ENCODE data around the gene RAB3IL1.

The RAB3IL1 gene

GRCh38 chr11:61908730-61909316, 8.5 kb downstream of the RAB3IL1 start:
- Histone ChIP-seq H3K36me3 (ENCODE audit: control insufficient read depth, insufficient read depth, low read length) (no peaks in the 10 kb centered on the region), H3K4me3 (ENCODE audit: low read depth, low read length) (no peak overlapping the region), H3K27ac (ENCODE audit: low read depth, low read length) (no peak overlapping the region), H3K27me3 (ENCODE audit: control insufficient read depth, insufficient read depth, low read length) (no peaks in the 10 kb centered on the region), H3K9ac (ENCODE audit: low read length) (no peak overlapping the region), H3K4me1 (ENCODE audit: control insufficient read depth, insufficient read depth, low read length) (peaks cover 27% of the 10 kb centered on the region), H3K9me3 (ENCODE audit: control insufficient read depth, insufficient read depth, low read depth, low read length) (no peaks in the 10 kb centered on the region)

DNA sequence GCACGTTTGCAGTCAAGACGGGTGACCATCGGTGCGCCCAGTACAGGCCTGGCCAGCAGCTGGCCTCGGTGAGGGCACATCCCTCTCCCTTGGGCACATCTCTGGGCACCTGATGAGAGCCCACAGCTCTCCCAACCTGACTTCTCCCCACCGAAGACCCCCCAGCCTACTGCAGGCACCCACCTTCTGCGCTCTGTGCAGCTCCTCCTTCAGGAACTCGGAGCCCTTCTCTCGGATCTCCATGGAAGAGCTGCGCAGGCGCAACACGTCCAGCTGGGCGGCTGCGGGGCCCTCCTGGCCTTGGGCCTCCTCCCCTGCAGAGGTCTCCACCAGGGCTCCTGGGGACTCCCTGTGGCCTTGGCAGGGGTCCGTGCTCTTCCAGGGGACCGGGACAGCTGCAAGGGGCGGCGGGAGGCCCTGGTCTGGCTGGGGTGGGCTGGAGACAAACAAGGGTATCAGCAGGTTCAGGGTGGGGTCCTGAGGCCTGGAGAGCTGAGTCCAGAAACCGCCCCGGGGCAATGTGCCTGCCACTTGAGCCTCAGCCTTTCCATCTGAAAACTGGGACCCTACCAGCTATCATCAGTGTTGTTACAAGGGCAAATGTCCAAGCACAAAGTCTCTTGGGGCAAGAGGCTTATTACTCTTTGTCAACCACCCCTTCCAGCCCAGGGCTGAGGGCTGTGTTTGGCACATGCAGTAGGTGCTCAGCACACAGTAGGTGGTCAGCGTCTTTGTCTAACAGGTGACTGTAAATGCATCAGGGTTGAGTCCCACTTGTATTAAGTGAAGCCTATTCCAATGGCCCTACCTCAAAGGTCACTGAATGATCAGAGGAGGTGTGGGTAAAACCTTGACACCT, 9.3 kb downstream of the RAB3IL1 start:
- H3K36me3 ChIP-seq (ENCODE audit: control insufficient read depth, insufficient read depth, low read length) = no peaks in the 10 kb centered on the region
- no peak overlapping the region for H3K9ac ChIP-seq (ENCODE audit: low read length)
- no peak overlapping the region for H3K27ac ChIP-seq (ENCODE audit: low read depth, low read length)
- H3K9me3 ChIP-seq (ENCODE audit: control insufficient read depth, insufficient read depth, low read depth, low read length) = no peaks in the 10 kb centered on the region
- H3K27me3 ChIP-seq (ENCODE audit: control insufficient read depth, insufficient read depth, low read length) = no peaks in the 10 kb centered on the region
- no peak overlapping the region for H3K4me3 ChIP-seq (ENCODE audit: low read depth, low read length)
- H3K4me1 ChIP-seq (ENCODE audit: control insufficient read depth, insufficient read depth, low read length) = peaks cover 24% of the 10 kb centered on the region

GRCh38 chr11:61907282-61907681, 10.1 kb downstream of the RAB3IL1 start:
- H3K27me3 ChIP-seq (ENCODE audit: control insufficient read depth, insufficient read depth, low read length) = no peaks in the 10 kb centered on the region
- no peaks in the 10 kb centered on the region for H3K9me3 ChIP-seq (ENCODE audit: control insufficient read depth, insufficient read depth, low read depth, low read length)
- no peaks in the 10 kb centered on the region for H3K36me3 ChIP-seq (ENCODE audit: control insufficient read depth, insufficient read depth, low read length)
- H3K27ac ChIP-seq (ENCODE audit: low read depth, low read length) = no peak overlapping the region
- no peak overlapping the region for H3K9ac ChIP-seq (ENCODE audit: low read length)
- peaks cover 25% of the 10 kb centered on the region for H3K4me1 ChIP-seq (ENCODE audit: control insufficient read depth, insufficient read depth, low read length)
- no peak overlapping the region for H3K4me3 ChIP-seq (ENCODE audit: low read depth, low read length)

DNA sequence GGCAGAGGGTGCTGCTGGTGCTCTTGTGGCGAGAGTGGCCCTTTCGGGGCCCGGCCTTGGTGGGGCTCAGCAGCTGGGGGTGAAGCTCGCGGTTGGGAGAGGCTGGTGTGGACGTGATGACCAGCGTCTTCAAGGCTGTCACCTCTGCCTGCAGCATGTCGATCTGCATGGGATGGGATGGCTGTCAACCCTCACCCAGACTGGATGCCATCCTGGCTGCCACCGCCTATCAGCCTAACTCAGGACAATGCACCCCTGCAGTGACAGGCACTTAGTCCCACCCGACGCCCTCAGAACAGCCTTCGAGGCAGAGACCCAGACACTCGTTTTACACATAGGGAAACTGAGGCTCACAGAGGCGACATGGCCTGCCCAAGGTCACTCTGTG, 10.8 kb downstream of the RAB3IL1 start:
- no peaks in the 10 kb centered on the region for H3K9me3 ChIP-seq (ENCODE audit: control insufficient read depth, insufficient read depth, low read depth, low read length)
- H3K9ac ChIP-seq (ENCODE audit: low read length) = no peak overlapping the region
- H3K4me1 ChIP-seq (ENCODE audit: control insufficient read depth, insufficient read depth, low read length) = peaks cover 25% of the 10 kb centered on the region
- no peak overlapping the region for H3K4me3 ChIP-seq (ENCODE audit: low read depth, low read length)
- H3K36me3 ChIP-seq (ENCODE audit: control insufficient read depth, insufficient read depth, low read length) = no peaks in the 10 kb centered on the region
- H3K27ac ChIP-seq (ENCODE audit: low read depth, low read length) = no peak overlapping the region
- H3K27me3 ChIP-seq (ENCODE audit: control insufficient read depth, insufficient read depth, low read length) = no peaks in the 10 kb centered on the region

- Histone ChIP-seq H3K27me3 (ENCODE audit: control insufficient read depth, insufficient read depth, low read length) (no peaks in the 10 kb centered on the region), H3K27ac (ENCODE audit: low read depth, low read length) (no peak overlapping the region), H3K9ac (ENCODE audit: low read length) (no peak overlapping the region), H3K4me3 (ENCODE audit: low read depth, low read length) (no peak overlapping the region), H3K36me3 (ENCODE audit: control insufficient read depth, insufficient read depth, low read length) (no peaks in the 10 kb centered on the region), H3K4me1 (ENCODE audit: control insufficient read depth, insufficient read depth, low read length) (peaks cover 25% of the 10 kb centered on the region), H3K9me3 (ENCODE audit: control insufficient read depth, insufficient read depth, low read depth, low read length) (no peaks in the 10 kb centered on the region)
Observed at GRCh38 chr11:61905801-61906521, 11.4 kb downstream of the RAB3IL1 start.

DNA sequence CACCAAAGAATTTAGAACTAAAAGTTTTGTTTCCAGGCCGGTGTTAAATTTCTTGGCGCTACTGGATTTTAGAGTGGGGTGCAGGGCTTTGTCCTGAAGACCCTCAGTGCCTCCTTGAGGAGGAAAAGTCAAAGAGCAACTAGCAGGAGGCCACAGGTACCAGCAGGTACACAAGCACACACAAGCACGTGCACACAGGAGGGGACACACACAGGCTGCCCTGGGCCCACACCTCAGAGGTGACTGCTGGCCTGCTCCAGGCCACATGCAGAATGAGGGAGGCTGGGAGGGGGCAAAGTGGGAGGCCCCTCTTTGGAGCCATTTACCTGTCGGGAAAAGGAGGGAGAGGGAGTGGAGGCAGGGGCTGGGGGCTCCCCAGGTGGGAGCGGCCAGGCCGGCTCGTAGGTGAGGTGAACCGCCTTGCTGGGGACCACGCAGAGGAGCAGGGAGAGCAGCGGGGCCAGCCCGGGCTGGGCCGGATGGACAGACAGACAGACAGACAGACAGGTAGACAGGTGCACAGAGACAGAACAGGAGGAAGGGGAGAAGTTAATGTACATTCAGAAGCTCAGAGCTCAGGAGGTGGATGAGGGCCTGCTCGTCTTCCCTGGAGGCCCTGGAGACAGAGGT, 12.2 kb downstream of the RAB3IL1 start:
- Histone ChIP-seq H3K4me3 (ENCODE audit: low read depth, low read length) (no peak overlapping the region), H3K9ac (ENCODE audit: low read length) (no peak overlapping the region), H3K27ac (ENCODE audit: low read depth, low read length) (no peak overlapping the region), H3K36me3 (ENCODE audit: control insufficient read depth, insufficient read depth, low read length) (no peaks in the 10 kb centered on the region), H3K9me3 (ENCODE audit: control insufficient read depth, insufficient read depth, low read depth, low read length) (no peaks in the 10 kb centered on the region), H3K27me3 (ENCODE audit: control insufficient read depth, insufficient read depth, low read length) (no peaks in the 10 kb centered on the region), H3K4me1 (ENCODE audit: control insufficient read depth, insufficient read depth, low read length) (peaks cover 25% of the 10 kb centered on the region)

- Histone ChIP-seq H3K4me3 (ENCODE audit: low read depth, low read length) (peak overlapping the region; percentile 15), H3K36me3 (ENCODE audit: control insufficient read depth, insufficient read depth, low read length) (no peaks in the 10 kb centered on the region), H3K9ac (ENCODE audit: low read length) (no peak overlapping the region), H3K4me1 (ENCODE audit: control insufficient read depth, insufficient read depth, low read length) (peaks cover 25% of the 10 kb centered on the region), H3K27me3 (ENCODE audit: control insufficient read depth, insufficient read depth, low read length) (no peaks in the 10 kb centered on the region), H3K27ac (ENCODE audit: low read depth, low read length) (no peak overlapping the region), H3K9me3 (ENCODE audit: control insufficient read depth, insufficient read depth, low read depth, low read length) (no peaks in the 10 kb centered on the region)
Observed at GRCh38 chr11:61904539-61905048, 12.8 kb downstream of the RAB3IL1 start.

- Histone ChIP-seq H3K4me1 (ENCODE audit: control insufficient read depth, insufficient read depth, low read length) (peaks cover 21% of the 10 kb centered on the region), H3K9me3 (ENCODE audit: control insufficient read depth, insufficient read depth, low read depth, low read length) (no peaks in the 10 kb centered on the region), H3K27ac (ENCODE audit: low read depth, low read length) (no peak overlapping the region), H3K36me3 (ENCODE audit: control insufficient read depth, insufficient read depth, low read length) (no peaks in the 10 kb centered on the region), H3K27me3 (ENCODE audit: control insufficient read depth, insufficient read depth, low read length) (no peaks in the 10 kb centered on the region), H3K4me3 (ENCODE audit: low read depth, low read length) (no peak overlapping the region), H3K9ac (ENCODE audit: low read length) (no peak overlapping the region)
Observed at GRCh38 chr11:61903845-61904244, 13.5 kb downstream of the RAB3IL1 start.

DNA sequence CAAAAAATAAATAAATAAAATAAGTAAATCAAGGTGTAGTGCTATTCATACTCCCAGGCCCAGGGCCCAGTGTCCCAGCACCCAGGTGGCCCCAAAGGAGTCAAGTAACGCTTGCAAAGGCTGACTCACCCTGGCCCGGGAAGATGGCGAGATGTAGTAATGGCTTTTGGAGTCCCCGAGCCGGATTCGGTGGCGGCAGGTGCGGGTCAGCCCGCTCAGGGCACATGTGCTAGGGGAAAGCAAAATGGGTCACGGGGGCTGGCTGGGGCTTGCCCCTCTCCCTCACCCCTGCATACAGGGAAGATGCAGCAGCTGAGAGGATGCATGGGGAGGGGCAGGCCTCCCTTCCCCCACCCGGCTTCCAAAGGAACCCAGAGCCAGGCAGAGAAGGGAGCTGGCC, 15.1 kb downstream of the RAB3IL1 start:
- Histone ChIP-seq H3K27me3 (ENCODE audit: control insufficient read depth, insufficient read depth, low read length) (no peaks in the 10 kb centered on the region), H3K9ac (ENCODE audit: low read length) (no peak overlapping the region), H3K36me3 (ENCODE audit: control insufficient read depth, insufficient read depth, low read length) (no peaks in the 10 kb centered on the region), H3K27ac (ENCODE audit: low read depth, low read length) (no peak overlapping the region), H3K4me1 (ENCODE audit: control insufficient read depth, insufficient read depth, low read length) (peaks cover 20% of the 10 kb centered on the region), H3K4me3 (ENCODE audit: low read depth, low read length) (no peak overlapping the region), H3K9me3 (ENCODE audit: control insufficient read depth, insufficient read depth, low read depth, low read length) (no peaks in the 10 kb centered on the region)

DNA sequence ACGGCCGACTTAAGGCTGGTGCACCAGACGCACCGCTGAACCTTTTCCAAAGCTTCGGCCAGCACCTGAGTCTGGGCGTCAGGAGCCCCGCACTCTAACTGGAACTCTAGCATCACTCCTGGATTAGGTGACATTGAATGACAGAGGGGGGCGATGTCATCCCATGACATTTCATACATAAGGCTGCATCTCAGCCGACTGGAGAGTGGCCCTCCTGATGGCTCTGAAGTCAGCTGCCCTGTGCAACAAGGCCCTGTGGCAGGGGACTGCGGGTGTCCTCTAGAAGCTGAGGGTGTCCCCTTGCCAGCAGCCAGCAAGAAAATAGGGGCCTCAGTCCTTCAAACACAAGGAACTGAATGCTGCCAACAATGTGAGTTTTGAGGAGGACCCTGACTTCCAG, 16.0 kb downstream of the RAB3IL1 start:
- H3K9me3 ChIP-seq (ENCODE audit: control insufficient read depth, insufficient read depth, low read depth, low read length) = no peaks in the 10 kb centered on the region
- peaks cover 25% of the 10 kb centered on the region for H3K4me1 ChIP-seq (ENCODE audit: control insufficient read depth, insufficient read depth, low read length)
- H3K36me3 ChIP-seq (ENCODE audit: control insufficient read depth, insufficient read depth, low read length) = no peaks in the 10 kb centered on the region
- no peak overlapping the region for H3K27ac ChIP-seq (ENCODE audit: low read depth, low read length)
- H3K9ac ChIP-seq (ENCODE audit: low read length) = no peak overlapping the region
- no peak overlapping the region for H3K4me3 ChIP-seq (ENCODE audit: low read depth, low read length)
- no peaks in the 10 kb centered on the region for H3K27me3 ChIP-seq (ENCODE audit: control insufficient read depth, insufficient read depth, low read length)

All from HUES6 (cell line).